NCI-H2107 treated with DMSO at 0.1 percent for 48 hours (cell line): ENCODE data around the gene LRP3.
A peak's percentile ranks its signal among the peaks of the same experiment; 100 is the strongest.
"Not testable (repeated sequence)": the region's sequence is repeated elsewhere in the genome, so short reads cannot be mapped to it uniquely, and the experiment has no call there.

Experiments
- DNase-seq: peaks from one replicate; lab custom pipeline; 2025; ENCODE audit not compliant: unreplicated experiment; lab: John Stamatoyannopoulos, UW

LRP3 gene, protein sequence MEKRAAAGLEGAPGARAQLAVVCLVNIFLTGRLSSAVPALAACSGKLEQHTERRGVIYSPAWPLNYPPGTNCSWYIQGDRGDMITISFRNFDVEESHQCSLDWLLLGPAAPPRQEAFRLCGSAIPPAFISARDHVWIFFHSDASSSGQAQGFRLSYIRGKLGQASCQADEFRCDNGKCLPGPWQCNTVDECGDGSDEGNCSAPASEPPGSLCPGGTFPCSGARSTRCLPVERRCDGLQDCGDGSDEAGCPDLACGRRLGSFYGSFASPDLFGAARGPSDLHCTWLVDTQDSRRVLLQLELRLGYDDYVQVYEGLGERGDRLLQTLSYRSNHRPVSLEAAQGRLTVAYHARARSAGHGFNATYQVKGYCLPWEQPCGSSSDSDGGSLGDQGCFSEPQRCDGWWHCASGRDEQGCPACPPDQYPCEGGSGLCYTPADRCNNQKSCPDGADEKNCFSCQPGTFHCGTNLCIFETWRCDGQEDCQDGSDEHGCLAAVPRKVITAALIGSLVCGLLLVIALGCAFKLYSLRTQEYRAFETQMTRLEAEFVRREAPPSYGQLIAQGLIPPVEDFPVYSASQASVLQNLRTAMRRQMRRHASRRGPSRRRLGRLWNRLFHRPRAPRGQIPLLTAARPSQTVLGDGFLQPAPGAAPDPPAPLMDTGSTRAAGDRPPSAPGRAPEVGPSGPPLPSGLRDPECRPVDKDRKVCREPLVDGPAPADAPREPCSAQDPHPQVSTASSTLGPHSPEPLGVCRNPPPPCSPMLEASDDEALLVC

GRCh38 chr19:33193865-33194362 lies at the start of gene LRP3:
LRP3 (plus strand) TSS chr19:33194330; CDS start chr19:33194786, 456 bp downstream.
- peak; percentile 5 for DNase-seq

DNA sequence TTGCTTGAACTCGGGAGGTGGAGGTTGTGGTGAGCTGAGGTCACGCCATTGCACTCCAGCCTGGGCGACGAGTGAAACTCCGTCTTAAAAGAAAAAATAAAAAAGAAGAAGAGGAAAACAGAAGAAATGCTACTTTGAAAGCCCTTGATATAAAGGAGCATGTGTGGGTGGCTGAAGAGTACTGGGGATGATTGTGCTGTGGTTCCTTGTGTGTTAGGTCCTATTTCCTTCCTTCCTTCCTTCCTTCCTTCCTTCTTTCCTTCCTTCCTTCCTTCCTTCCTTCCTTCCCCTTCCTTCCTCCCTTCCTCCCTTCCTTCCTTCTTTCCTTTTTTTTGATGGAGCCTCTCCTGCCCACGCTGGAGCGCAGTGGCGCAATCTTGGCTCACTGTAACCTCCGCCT lies 47.9 kb upstream of the LRP3 start:
- no peak for DNase-seq

DNA sequence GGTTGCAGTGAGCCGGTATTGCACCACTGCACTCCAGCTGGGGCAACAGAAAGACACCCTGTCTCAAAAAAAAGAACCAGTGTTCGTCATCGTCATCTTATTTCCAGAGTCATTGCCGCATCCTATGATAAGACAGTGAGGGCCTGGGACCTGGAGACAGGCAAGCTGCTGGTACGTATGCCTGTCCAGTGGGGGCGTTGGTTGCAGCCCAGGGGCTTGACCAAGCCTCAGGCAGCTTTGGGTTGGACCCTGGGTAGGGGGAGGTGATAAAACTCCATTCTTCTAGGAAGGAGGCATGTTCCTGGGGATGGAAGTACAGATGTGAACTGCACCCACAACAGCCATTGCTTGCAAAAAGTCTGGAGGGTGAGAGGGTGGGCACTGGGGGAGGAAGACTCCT lies 46.6 kb upstream of the LRP3 start:
- no peak for DNase-seq

DNA sequence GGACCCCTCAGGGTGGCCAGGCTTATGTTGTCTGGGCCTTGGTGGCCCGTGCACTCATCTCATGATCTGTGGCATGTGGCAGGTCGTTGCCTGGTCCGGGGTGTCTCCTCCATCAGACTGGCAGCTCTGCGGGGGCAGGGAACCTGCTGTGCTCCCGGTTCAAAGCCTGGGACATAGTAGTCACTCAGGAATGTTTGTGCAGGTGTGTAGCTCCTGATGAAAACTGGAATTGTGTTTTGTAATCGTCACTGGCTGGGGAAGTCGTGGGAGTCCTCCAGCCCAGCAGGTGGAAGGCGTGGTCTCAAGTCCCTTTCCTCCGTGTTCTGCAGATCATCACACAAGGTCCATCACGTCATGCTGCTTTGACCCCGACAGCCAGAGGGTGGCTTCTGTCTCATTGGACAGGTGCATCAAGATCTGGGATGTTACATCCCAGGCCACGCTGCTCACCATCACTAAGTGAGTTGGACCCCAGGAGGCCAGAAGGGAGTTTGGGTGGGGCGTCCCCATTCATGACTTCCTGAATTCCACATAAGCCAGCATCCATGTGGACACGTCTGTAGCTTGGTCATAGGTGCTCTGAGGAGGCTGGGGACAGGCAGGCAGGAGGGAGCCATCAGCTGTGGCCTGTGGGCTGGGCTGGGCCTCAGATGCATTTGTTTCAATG lies 43.1 kb upstream of the LRP3 start:
- DNase-seq = no peak

- DNase-seq = no peak
Measured at GRCh38 chr19:33152176-33152575, 42.0 kb upstream of the LRP3 start.

- DNase-seq = not testable (repeated sequence)
Measured at GRCh38 chr19:33152625-33153024, 41.5 kb upstream of the LRP3 start.

- not testable (repeated sequence) for DNase-seq
Measured at GRCh38 chr19:33154313-33154712, 39.8 kb upstream of the LRP3 start.

- no peak for DNase-seq
Measured at GRCh38 chr19:33156334-33156733, 37.8 kb upstream of the LRP3 start.

GRCh38 chr19:33157906-33158305 lies 36.2 kb upstream of the LRP3 start:
- DNase-seq = no peak

- DNase-seq = no peak
Measured at GRCh38 chr19:33158365-33158764, 35.8 kb upstream of the LRP3 start.

DNA sequence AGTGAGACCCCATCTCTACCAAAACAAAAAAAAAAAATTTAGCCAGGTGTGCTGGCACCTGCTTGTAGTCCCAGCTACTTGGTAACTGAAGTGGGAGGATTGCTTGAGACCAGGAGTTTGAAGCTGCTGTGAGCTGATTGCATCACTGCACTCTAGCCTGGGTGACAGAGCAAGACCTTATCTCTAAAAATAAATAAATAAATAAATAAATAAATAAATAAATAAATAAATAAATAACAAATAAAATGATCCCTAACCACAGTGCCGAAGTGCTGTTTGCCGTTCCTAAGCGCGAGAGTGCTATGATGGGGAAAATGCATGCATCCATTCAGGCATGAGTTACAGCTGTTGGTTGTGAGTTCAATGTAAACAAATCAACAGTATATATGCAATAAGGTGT lies 35.0 kb upstream of the LRP3 start:
- no peak for DNase-seq

DNA sequence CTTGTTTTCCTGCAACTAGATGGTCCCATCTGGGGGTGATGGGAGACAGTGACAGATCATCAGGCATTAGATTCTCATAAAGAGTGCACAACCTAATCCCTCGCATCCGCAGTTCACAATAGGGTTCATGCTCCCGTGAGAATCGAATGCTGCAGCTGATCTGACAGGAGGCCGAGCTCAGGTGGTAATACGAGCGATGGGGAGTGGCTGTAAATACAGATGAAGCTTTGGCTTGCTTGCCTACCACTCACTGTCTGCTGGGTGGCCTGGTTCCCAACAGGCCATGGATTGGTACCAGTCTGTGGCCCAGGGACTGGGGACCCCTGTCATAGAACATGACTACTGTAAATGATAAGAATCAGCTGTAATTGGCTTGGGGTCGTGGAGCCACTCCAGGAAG lies 34.2 kb upstream of the LRP3 start:
- no peak for DNase-seq

DNA sequence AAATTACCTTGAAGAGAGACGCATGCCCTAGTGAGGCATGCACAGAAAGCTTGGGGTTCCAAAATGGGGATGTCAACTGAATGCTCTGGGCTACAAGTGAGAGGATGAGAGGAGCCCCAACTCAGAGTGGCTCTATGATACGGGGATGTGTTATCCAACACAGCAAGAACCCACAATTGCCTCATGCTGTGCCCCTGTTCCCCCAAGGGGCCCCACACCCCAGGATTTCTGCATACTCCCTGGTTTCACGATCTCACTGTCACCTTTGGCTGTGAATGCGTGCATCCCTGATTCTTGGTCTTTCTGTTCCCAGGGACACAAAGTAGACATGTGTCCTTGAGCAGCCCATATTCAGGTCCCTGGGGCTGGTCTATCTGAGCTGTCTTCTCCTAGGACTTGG lies 32.9 kb upstream of the LRP3 start:
- DNase-seq = no peak

- no peak for DNase-seq
Measured at GRCh38 chr19:33163481-33163880, 30.6 kb upstream of the LRP3 start.

DNA sequence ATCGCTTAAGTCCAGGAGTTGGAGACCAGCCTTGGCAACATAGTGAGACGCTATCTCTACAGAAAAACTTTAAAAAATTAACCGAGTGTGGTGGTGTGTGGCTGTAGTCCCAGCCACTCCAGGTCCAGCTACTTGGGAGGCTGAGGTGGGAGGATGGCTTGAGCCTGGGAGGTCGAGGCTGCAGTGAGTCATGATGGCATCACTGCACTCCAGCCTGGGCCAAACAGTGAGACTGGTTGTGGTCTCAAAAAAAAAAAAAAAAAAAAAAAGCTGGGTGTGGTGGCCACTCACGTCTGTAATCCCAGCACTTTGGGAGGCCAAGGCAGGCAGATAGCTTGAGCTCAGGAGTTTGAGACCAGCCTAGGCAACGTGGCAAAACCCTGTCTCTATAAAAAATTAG lies 28.1 kb upstream of the LRP3 start:
- not testable (repeated sequence) for DNase-seq

GRCh38 chr19:33167438-33167837 lies 26.7 kb upstream of the LRP3 start:
- no peak for DNase-seq

DNA sequence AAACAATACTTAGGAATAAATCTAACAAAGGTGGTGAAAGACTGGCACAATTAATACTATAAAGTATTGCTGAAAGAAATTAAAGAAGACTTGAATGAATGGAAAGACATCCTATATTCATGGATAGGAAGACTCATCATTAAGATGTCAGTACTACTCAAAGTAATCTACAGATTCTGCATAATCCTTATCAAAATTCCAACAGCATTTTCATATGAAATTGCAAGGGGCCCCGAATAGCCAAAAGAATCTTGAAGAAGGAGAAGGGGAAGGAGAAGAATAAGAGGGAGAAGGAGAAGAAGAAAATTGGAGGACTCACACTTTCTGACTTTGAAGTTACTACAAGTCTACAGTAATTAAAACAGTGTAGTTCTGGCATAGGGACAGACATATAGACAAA lies 25.6 kb upstream of the LRP3 start:
- no peak for DNase-seq

GRCh38 chr19:33171222-33171795 lies 22.8 kb upstream of the LRP3 start:
- no peak for DNase-seq

- DNase-seq = no peak
Measured at GRCh38 chr19:33171916-33172359, 22.2 kb upstream of the LRP3 start.

- DNase-seq = no peak
Measured at GRCh38 chr19:33174186-33174585, 19.9 kb upstream of the LRP3 start.

GRCh38 chr19:33175156-33175782 lies 18.9 kb upstream of the LRP3 start:
- no peak for DNase-seq
